SK-N-MC (cell line): ENCODE measurements around the gene IL6ST.

Experiments used
- EZH2 ChIP-seq: fragments of 200-600 bp; sonication (generic); IDR thresholded peaks from one replicate; pipeline ENCODE4 v1.6.1; 2017; ENCODE audit warnings: antibody characterized with exemption
- POLR2AphosphoS5 ChIP-seq: IDR thresholded peaks from 2 replicates; pipeline ENCODE4 v1.6.1; 2012; ENCODE audit warnings: mild to moderate bottlenecking, low read depth, low read length, borderline replicate concordance

GRCh38 chr5:55903121-55903701, 91.6 kb downstream of the IL6ST start:
- TF ChIP-seq EZH2 = no peak
- TF ChIP-seq POLR2AphosphoS5 = no peak
